ENCODE measurements around the gene TMEM181. TPM values are rescaled to one million over a fixed set of nuclear protein-coding genes. Genes with fewer than 3 reads are reported as not detected.

Gene TMEM181
- total and polyA plus RNA-seq, 4 experiments from 2014 or later: 4.3 to 28.0 (median 17.1) TPM

- peak overlapping the region; percentile 90 to 98 (median 96) for H3K4me3 Mint-ChIP-seq
- peaks cover 41 to 62% (median 52%) of the 10 kb centered on the region in 4 donors for H3K4me1 Mint-ChIP-seq
- CTCF ChIA-PET (ENCODE audit: partially characterized antibody): interaction anchor here (1.5 kb wide), 1 partner anchor 193 kb away, joined by 4 read pairs; no protein-coding TSS in a partner anchor
- Histone ChIP-seq H3K36me3 (ENCODE audit: insufficient read depth, low read length) (no peaks in the 10 kb centered on the region), H3K9me3 (ENCODE audit: control insufficient read depth in 1 of 2, low read length in 2 of 2) (no peaks in the 10 kb centered on the region), H3K4me3 (ENCODE audit: low read length in 2 of 2) (peak overlapping the region; percentile 14 to 71), H3K4me1 (ENCODE audit: insufficient read depth, low read length) (peaks cover 62% of the 10 kb centered on the region), H3K27ac (ENCODE audit: low read depth, low read length) (peak overlapping the region; percentile 81), H3K27me3 (ENCODE audit: insufficient read depth, low read length) (no peaks in the 10 kb centered on the region)
- intact Hi-C loops (cut with micrococcal nuclease): loop anchor here (5.0 kb wide), 2 partner anchors 44 to 81 kb away; partner anchors contain the start of gene DYNLT1
- H3K27me3 Mint-ChIP-seq: no peaks in the 10 kb centered on the region
- H3K36me3 Mint-ChIP-seq: peaks cover 0 to 6% of the 10 kb centered on the region in 2 donors
- POLR2A ChIA-PET (ENCODE audit: partially characterized antibody): interaction anchor here (2.2 kb wide), 1 partner anchor 82 kb away, joined by 13 read pairs; the partner anchor contains the start of gene DYNLT1
- no peak for DNase-seq
- peaks cover 0 to 2% (median 0%) of the 10 kb centered on the region in 8 donors for H3K9me3 Mint-ChIP-seq
- H3K27ac Mint-ChIP-seq: peak overlapping the region; percentile 87 to 98 (median 95)
Observed at GRCh38 chr6:158561321-158561884, 1.5 kb downstream of the TMEM181 start.

GRCh38 chr6:158561938-158562337, 2.0 kb downstream of the TMEM181 start:
- H3K4me3 Mint-ChIP-seq: peak overlapping the region; percentile 90 to 98 (median 96)
- Histone ChIP-seq H3K9me3 (ENCODE audit: control insufficient read depth in 1 of 2, low read length in 2 of 2) (no peaks in the 10 kb centered on the region), H3K36me3 (ENCODE audit: insufficient read depth, low read length) (no peaks in the 10 kb centered on the region), H3K4me1 (ENCODE audit: insufficient read depth, low read length) (peaks cover 68% of the 10 kb centered on the region), H3K27ac (ENCODE audit: low read depth, low read length) (no peak overlapping the region), H3K4me3 (ENCODE audit: low read length in 2 of 2) (no peak overlapping the region), H3K27me3 (ENCODE audit: insufficient read depth, low read length) (no peaks in the 10 kb centered on the region)
- POLR2A ChIA-PET (ENCODE audit: partially characterized antibody): no interaction called here
- intact Hi-C loops (cut with micrococcal nuclease): loop anchor here (5.0 kb wide), 2 partner anchors 45 to 80 kb away; partner anchors contain the start of gene DYNLT1
- no peaks in the 10 kb centered on the region for H3K27me3 Mint-ChIP-seq
- peaks cover 0 to 2% (median 0%) of the 10 kb centered on the region in 8 donors for H3K9me3 Mint-ChIP-seq
- CTCF ChIA-PET (ENCODE audit: partially characterized antibody): interaction anchor here (1.5 kb wide), 1 partner anchor 194 kb away, joined by 4 read pairs; no protein-coding TSS in a partner anchor
- DNase-seq: no peak
- peaks cover 46 to 68% (median 57%) of the 10 kb centered on the region in 4 donors for H3K4me1 Mint-ChIP-seq
- peak overlapping the region; percentile 87 to 98 (median 95) for H3K27ac Mint-ChIP-seq
- H3K36me3 Mint-ChIP-seq: peaks cover 0 to 6% of the 10 kb centered on the region in 2 donors

GRCh38 chr6:158564243-158565121, 4.6 kb downstream of the TMEM181 start:
- intact Hi-C loops (cut with micrococcal nuclease): loop anchor here (5.0 kb wide), 2 partner anchors 47 to 78 kb away; partner anchors contain the start of gene DYNLT1
- CTCF ChIA-PET (ENCODE audit: partially characterized antibody): interaction anchor here (1.0 to 1.1 kb wide), 4 partner anchors 45 to 350 kb away, joined by 3 to 5 read pairs (median 4); no protein-coding TSS in a partner anchor
- H3K27ac Mint-ChIP-seq: peak overlapping the region; percentile 86 to 96 (median 92)

GRCh38 chr6:158565122-158565429, 5.2 kb downstream of the TMEM181 start:
- no peaks in the 10 kb centered on the region for H3K27me3 Mint-ChIP-seq
- H3K27ac ChIP-seq (ENCODE audit: low read depth, low read length): peak overlapping the region; percentile 38
- H3K27ac Mint-ChIP-seq: peak overlapping the region; percentile 86 to 96 (median 92)
- no peak overlapping the region for H3K4me3 ChIP-seq (ENCODE audit: low read length in 2 of 2)
- peaks cover 85% of the 10 kb centered on the region for H3K4me1 ChIP-seq (ENCODE audit: insufficient read depth, low read length)
- H3K27me3 ChIP-seq (ENCODE audit: insufficient read depth, low read length): no peaks in the 10 kb centered on the region
- H3K36me3 Mint-ChIP-seq: peaks cover 2 to 6% of the 10 kb centered on the region in 2 donors
- H3K4me1 Mint-ChIP-seq: peaks cover 66 to 89% (median 79%) of the 10 kb centered on the region in 4 donors
- intact Hi-C loops (cut with micrococcal nuclease): no loop called here
- H3K4me3 Mint-ChIP-seq: peak overlapping the region in 7 of 8 donors; percentile 66 to 85 (median 77)
- H3K9me3 ChIP-seq (ENCODE audit: control insufficient read depth in 1 of 2, low read length in 2 of 2): no peaks in the 10 kb centered on the region
- ChIA-PET CTCF (ENCODE audit: partially characterized antibody) (interaction anchor here (1.1 kb wide), 1 partner anchor 126 kb away, joined by 3 read pairs; no protein-coding TSS in a partner anchor), POLR2A (ENCODE audit: partially characterized antibody) (no interaction called here)
- H3K36me3 ChIP-seq (ENCODE audit: insufficient read depth, low read length): no peaks in the 10 kb centered on the region
- DNase-seq: no peak
- no peaks in the 10 kb centered on the region for H3K9me3 Mint-ChIP-seq

More at GRCh38 chr6:158564243-158565121, 4.6 kb downstream of the TMEM181 start:
- Mint-ChIP-seq H3K9me3 (no peaks in the 10 kb centered on the region), H3K4me3 (peak overlapping the region in 7 of 8 donors; percentile 66 to 85 (median 77)), H3K36me3 (peaks cover 0 to 6% of the 10 kb centered on the region in 2 donors), H3K4me1 (peaks cover 62 to 86% (median 74%) of the 10 kb centered on the region in 4 donors), H3K27me3 (no peaks in the 10 kb centered on the region)
- H3K27me3 ChIP-seq (ENCODE audit: insufficient read depth, low read length): no peaks in the 10 kb centered on the region
- peaks cover 88% of the 10 kb centered on the region for H3K4me1 ChIP-seq (ENCODE audit: insufficient read depth, low read length)
- H3K9me3 ChIP-seq (ENCODE audit: control insufficient read depth in 1 of 2, low read length in 2 of 2): no peaks in the 10 kb centered on the region
- peak; percentile 29 to 70 (median 50) for DNase-seq
- no peaks in the 10 kb centered on the region for H3K36me3 ChIP-seq (ENCODE audit: insufficient read depth, low read length)
- peak overlapping the region; percentile 38 for H3K27ac ChIP-seq (ENCODE audit: low read depth, low read length)
- POLR2A ChIA-PET (ENCODE audit: partially characterized antibody): interaction anchor here (0.7 to 1.2 kb wide), 3 partner anchors 31 to 480 kb away, joined by 3 read pairs; partner anchors contain the start of gene TAGAP
- no peak overlapping the region for H3K4me3 ChIP-seq (ENCODE audit: low read length in 2 of 2)

- peak overlapping the region; percentile 38 for H3K27ac ChIP-seq (ENCODE audit: low read depth, low read length)
- no peaks in the 10 kb centered on the region for H3K27me3 ChIP-seq (ENCODE audit: insufficient read depth, low read length)
- intact Hi-C loops (cut with micrococcal nuclease): no loop called here
- Mint-ChIP-seq H3K27ac (peak overlapping the region; percentile 86 to 96 (median 92)), H3K4me1 (peaks cover 67 to 93% (median 82%) of the 10 kb centered on the region in 4 donors), H3K27me3 (no peaks in the 10 kb centered on the region), H3K9me3 (no peaks in the 10 kb centered on the region), H3K36me3 (peaks cover 4 to 6% of the 10 kb centered on the region in 2 donors), H3K4me3 (peak overlapping the region in 7 of 8 donors; percentile 19 to 84 (median 74))
- DNase-seq: no peak
- no peak overlapping the region for H3K4me3 ChIP-seq (ENCODE audit: low read length in 2 of 2)
- H3K4me1 ChIP-seq (ENCODE audit: insufficient read depth, low read length): peaks cover 85% of the 10 kb centered on the region
- H3K36me3 ChIP-seq (ENCODE audit: insufficient read depth, low read length): no peaks in the 10 kb centered on the region
- H3K9me3 ChIP-seq (ENCODE audit: control insufficient read depth in 1 of 2, low read length in 2 of 2): no peaks in the 10 kb centered on the region
- ChIA-PET CTCF (ENCODE audit: partially characterized antibody) (interaction anchor here (1.0 to 1.1 kb wide), 2 partner anchors 47 to 126 kb away, joined by 3 read pairs; no protein-coding TSS in a partner anchor), POLR2A (ENCODE audit: partially characterized antibody) (interaction anchor here (2.2 kb wide), 1 partner anchor 75 kb away, joined by 6 read pairs; no protein-coding TSS in a partner anchor)
Observed at GRCh38 chr6:158565482-158566040, 5.7 kb downstream of the TMEM181 start.

- DNase-seq: no peak
- Histone ChIP-seq H3K4me1 (ENCODE audit: insufficient read depth, low read length) (peaks cover 80% of the 10 kb centered on the region), H3K27me3 (ENCODE audit: insufficient read depth, low read length) (no peaks in the 10 kb centered on the region), H3K4me3 (ENCODE audit: low read length in 2 of 2) (no peak overlapping the region), H3K36me3 (ENCODE audit: insufficient read depth, low read length) (no peaks in the 10 kb centered on the region), H3K9me3 (ENCODE audit: control insufficient read depth in 1 of 2, low read length in 2 of 2) (no peaks in the 10 kb centered on the region), H3K27ac (ENCODE audit: low read depth, low read length) (no peak overlapping the region)
- CTCF ChIA-PET (ENCODE audit: partially characterized antibody): interaction anchor here (1.0 kb wide), 1 partner anchor 48 kb away, joined by 3 read pairs; no protein-coding TSS in a partner anchor
- Mint-ChIP-seq H3K4me3 (peak overlapping the region in 6 of 8 donors; percentile 7 to 87 (median 40)), H3K4me1 (peaks cover 63 to 90% (median 79%) of the 10 kb centered on the region in 4 donors), H3K27me3 (no peaks in the 10 kb centered on the region), H3K9me3 (no peaks in the 10 kb centered on the region), H3K27ac (peak overlapping the region; percentile 66 to 95 (median 87)), H3K36me3 (peaks cover 2 to 6% of the 10 kb centered on the region in 2 donors)
- intact Hi-C loops (cut with micrococcal nuclease): no loop called here
- POLR2A ChIA-PET (ENCODE audit: partially characterized antibody): interaction anchor here (0.8 to 2.2 kb wide), 5 partner anchors 9 to 74 kb away, joined by 3 to 6 read pairs (median 3); no protein-coding TSS in a partner anchor
Observed at GRCh38 chr6:158566207-158566818, 6.4 kb downstream of the TMEM181 start.

All from CD4-positive, alpha-beta memory T cell (primary cell).